Esophagus (tissue), 2 donors: ENCODE data around the gene PCSK4. TPM values are rescaled to one million over a fixed set of nuclear protein-coding genes. Genes with fewer than 3 reads are reported as not detected.

Experiments used
- H3K27ac ChIP-seq, 2 donors: one replicate each; pipeline ENCODE4 v1.5.1; 2013; ENCODE audit warnings: low read depth in 2 of 2, mild to moderate bottlenecking in 2 of 2, inconsistent platforms in 1 of 2, low read length in 1 of 2, moderate library complexity in 1 of 2
- H3K27me3 ChIP-seq, 2 donors: one replicate each; pipeline ENCODE4 v1.6.1; 2013; ENCODE audit warnings: low read length in 2 of 2, control low read depth in 1 of 2, mild to moderate bottlenecking in 1 of 2; ENCODE audit not compliant: insufficient read depth in 2 of 2, control insufficient read depth in 1 of 2
- H3K36me3 ChIP-seq, 2 donors: one replicate each; pipeline ENCODE4 v1.6.1; 2013; ENCODE audit warnings: low read length in 1 of 2; ENCODE audit not compliant: control insufficient read depth in 2 of 2, insufficient read depth in 2 of 2
- H3K4me1 ChIP-seq, 2 donors: one replicate each; pipeline ENCODE4 v1.6.1; 2013; ENCODE audit warnings: low read length in 1 of 2; ENCODE audit not compliant: control insufficient read depth in 2 of 2, insufficient read depth in 2 of 2
- H3K4me3 ChIP-seq, 2 donors: one replicate each; pipeline ENCODE4 v1.5.1; 2013; ENCODE audit warnings: low read length in 2 of 2, mild to moderate bottlenecking in 2 of 2, low read depth in 1 of 2, moderate library complexity in 1 of 2
- H3K9me3 ChIP-seq, 2 donors: one replicate each; pipeline ENCODE4 v1.6.1; 2013; ENCODE audit warnings: mild to moderate bottlenecking in 2 of 2, low read depth in 1 of 2, low read length in 1 of 2, moderate library complexity in 1 of 2; ENCODE audit not compliant: control insufficient read depth in 2 of 2, insufficient read depth in 1 of 2
- WGBS, 2 donors: extraction: QIAGEN DNeasy Blood & Tissue Kit; methylation state at CpG; one replicate each; pipeline ENCODE4 v1.1.7; 2013; 5-methylcytosine and 5-hydroxymethylcytosine counted together
- polyA plus RNA-seq, 2 donors: library from polyadenylated mRNA; stranded (reverse); fragments of 200-250 nt; gene quantifications; one replicate each; pipeline ENCODE4 v1.2.3, GENCODE V29; 2013
- donor health status: healthy with polysubstance abuse.
- donor health status: Bipolar disorder and iron deficiency.

The PCSK4 gene
- polyA plus RNA-seq, 2 donors: 1.9 to 4.0 TPM

DNA sequence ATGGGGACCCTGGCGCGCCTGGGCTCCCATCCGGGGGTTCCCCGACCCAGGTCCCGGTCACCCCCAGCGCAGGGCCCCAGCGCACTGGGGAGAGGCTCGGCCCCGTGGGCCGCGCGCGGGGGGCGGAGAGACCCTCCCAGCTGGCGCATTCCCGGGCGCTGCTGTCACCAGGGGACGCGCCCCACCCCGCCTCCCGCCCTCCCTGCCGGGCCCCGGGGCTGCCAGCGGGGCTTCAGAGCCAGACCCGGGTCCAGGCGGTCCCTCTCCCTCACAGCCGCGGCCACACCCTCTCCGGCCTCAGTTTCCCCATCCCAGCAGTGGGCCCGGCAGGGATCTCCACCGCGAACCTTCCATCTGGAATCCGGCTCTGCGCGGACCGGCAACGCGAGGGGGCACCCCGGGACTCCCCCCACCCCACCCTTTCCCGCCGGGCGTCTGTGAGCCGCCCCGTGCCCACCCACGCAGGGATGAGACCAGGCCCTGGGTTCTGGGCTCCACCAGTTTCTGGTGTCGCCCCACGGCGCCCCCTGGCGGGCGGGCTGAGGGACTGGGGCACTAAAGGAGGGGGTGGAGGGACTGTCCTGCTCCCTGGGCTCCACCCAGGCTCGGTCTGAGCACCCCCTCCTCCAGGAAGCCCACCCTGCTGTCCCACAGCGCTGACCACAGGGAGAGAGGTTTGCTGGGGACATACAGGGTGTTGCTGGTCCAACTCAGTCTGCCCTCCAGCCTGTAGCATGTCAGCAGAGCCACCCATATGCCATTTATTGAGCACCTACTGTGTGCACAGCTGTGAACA lies 23.5 kb upstream of the PCSK4 start:
- peak overlapping the region; percentile 69 to 80 for H3K27ac ChIP-seq
- no peaks in the 10 kb centered on the region for H3K27me3 ChIP-seq
- 4 to 6% methylated on average over 32 to 52 of the region's 52 CpGs for WGBS, 2 donors
- no peaks in the 10 kb centered on the region for H3K36me3 ChIP-seq
- peak overlapping the region; percentile 50 to 58 for H3K4me3 ChIP-seq
- H3K4me1 ChIP-seq: peaks cover 5 to 16% of the 10 kb centered on the region in 2 donors
- peaks cover 0 to 4% of the 10 kb centered on the region in 2 donors for H3K9me3 ChIP-seq

DNA sequence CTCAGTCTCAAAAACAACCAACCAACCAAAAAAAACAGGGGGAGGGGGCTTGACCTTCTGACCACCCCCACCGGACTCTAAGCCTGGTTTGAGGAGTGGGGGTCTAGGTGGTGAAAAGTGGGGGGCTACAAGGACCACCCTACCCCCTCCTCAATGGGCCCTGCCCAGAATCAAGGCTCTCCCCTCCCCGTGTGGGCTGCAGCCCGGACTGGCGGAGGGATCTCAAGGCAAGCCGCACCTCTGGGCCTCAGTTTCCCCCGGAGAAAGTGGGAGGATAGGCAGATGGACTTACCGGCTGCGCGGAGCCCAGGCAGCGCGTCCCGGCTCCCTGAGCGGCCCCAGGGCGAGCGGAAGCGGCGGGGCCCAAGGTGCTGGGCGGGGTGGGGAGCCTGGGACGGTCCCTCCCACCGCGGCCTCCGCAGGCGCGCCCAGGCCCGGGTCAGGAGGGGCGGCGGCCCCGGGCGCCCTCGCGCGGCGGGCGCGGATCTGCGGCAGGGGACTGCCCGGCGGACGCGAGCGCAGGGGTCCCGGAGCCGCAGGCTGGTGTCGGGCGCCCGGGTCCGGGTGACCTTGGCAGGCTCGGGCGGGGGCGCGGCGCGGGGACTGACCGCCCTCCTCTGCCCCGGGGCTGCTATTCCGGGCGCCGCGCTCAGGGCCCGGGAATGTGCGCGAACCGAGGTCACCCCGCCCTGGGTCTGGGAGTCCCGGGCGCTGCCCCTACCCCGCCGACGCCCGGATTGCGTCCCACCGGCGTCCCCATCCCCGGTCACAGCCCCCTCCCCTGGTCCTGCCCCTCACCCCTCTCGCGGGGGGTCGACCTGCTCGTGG lies 22.7 kb upstream of the PCSK4 start, which contains the start of gene ADAMTSL5:
Gene ADAMTSL5, minus strand, starts transcription at position 349 of the 828 bp plus-strand sequence. CDS start 2,076 bp downstream, outside the sequence.
- Histone ChIP-seq H3K4me1 (peaks cover 5 to 19% of the 10 kb centered on the region in 2 donors), H3K27me3 (no peaks in the 10 kb centered on the region), H3K36me3 (no peaks in the 10 kb centered on the region), H3K9me3 (no peaks in the 10 kb centered on the region), H3K27ac (peak within 1 kb of the TSS; percentile 69 to 80), H3K4me3 (peak within 1 kb of the TSS; percentile 50 to 58)
- 1 to 3% methylated on average over 52 to 78 of the region's 78 CpGs for WGBS, 2 donors

DNA sequence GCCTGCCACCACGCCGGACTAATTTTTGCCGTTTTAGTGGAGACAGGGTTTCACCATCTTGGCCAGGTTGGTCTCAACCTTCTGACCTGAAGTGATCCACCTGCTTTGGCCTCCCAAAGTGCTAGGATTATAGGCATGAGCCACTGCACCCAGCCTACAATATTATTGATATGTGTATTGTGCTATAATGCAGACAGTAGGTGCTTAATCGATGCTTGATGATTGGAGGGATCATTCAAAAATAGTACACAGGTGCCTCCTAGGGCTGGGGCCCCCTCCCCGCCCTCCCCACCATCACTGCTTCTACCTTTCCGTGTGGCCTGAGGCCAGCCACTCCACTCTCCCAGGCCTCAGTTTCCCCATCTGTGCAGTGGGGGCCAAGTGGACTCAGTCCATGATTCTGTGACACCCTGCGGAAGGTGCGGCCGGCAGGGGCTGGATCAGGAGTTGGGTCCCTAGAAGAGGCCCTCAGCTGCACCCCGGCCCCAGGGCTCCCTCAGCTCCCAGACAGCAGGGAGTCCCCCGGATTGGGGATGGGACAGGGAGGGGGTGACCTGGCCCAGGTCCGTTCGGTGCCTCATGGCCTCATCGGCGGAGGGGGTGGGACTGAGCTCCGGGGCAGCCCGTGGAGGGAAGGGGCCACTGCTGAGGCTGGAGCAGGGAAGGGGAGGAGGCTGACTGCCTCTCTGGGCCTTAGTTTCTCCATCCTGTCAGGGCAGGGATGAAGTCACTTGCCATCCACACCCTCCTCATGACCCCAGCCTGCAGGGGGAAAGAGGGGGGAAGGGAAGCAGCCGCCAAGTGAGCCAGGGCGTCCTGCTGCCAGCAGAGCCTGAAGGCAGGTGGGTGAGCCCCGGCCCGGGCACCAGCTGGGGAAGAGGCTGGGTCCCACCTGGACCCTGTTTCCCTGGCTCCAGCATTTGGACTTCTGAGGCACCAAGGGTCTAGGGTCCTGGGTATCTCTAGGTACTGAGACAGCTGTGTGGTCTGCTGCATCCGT lies 21.5 kb upstream of the PCSK4 start:
- no peaks in the 10 kb centered on the region for H3K36me3 ChIP-seq
- peak overlapping the region; percentile 3 to 59 for H3K27ac ChIP-seq
- H3K4me3 ChIP-seq: peak overlapping the region; percentile 34 to 58
- H3K27me3 ChIP-seq: no peaks in the 10 kb centered on the region
- 37 to 50% methylated on average over 22 of the region's 22 CpGs for WGBS, 2 donors
- H3K9me3 ChIP-seq: no peaks in the 10 kb centered on the region
- H3K4me1 ChIP-seq: peaks cover 5 to 24% of the 10 kb centered on the region in 2 donors

DNA sequence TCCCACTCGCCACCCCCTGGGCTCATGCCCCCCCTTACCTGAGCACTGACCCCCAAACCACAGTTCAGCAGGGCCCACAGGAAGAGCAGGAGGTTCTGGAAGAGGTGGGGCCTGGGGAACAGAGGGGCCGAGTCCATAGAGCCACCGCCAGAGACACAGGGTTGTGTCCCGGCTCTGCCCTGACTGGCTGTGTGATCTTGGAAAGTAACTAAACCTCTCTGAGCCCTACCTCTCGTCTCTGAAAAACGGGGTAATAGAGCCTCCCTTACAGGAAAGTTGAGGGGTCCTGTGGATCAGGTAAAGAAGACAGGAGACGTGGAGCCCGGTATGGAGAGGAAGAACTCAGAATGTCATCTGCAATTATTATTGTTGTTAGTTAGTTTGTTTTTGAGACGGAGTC lies 20.7 kb upstream of the PCSK4 start:
- peaks cover 5 to 24% of the 10 kb centered on the region in 2 donors for H3K4me1 ChIP-seq
- no peaks in the 10 kb centered on the region for H3K27me3 ChIP-seq
- H3K27ac ChIP-seq: peak overlapping the region; percentile 59 to 71
- H3K9me3 ChIP-seq: no peaks in the 10 kb centered on the region
- WGBS, 2 donors: 33% methylated on average over 9 of the region's 9 CpGs
- peak overlapping the region in 1 of 2 donors; percentile 7 for H3K4me3 ChIP-seq
- no peaks in the 10 kb centered on the region for H3K36me3 ChIP-seq

DNA sequence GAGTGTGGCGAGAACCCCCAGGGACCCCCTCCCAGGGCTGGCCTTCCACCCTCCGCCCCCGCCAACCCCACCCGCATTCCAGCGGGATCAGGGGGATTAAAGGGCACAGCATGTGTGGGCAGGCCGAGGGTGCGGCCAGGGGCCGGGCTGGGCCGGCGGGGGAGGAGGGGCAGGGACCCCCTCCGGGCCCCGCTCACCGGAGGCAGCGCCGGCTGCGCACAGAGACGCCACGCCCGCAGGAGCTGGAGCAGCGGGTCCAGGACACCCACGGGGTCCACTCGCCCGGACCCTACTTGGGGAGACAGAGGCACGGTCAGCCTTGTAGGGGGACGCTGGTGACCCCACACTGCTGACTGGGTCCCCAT lies 20.3 kb upstream of the PCSK4 start:
- Histone ChIP-seq H3K36me3 (no peaks in the 10 kb centered on the region), H3K4me1 (peaks cover 5 to 24% of the 10 kb centered on the region in 2 donors), H3K27me3 (no peaks in the 10 kb centered on the region), H3K4me3 (peak overlapping the region in 1 of 2 donors; percentile 7), H3K9me3 (no peaks in the 10 kb centered on the region), H3K27ac (peak overlapping the region; percentile 71 to 79)
- 19 to 22% methylated on average over 17 to 25 of the region's 25 CpGs for WGBS, 2 donors

DNA sequence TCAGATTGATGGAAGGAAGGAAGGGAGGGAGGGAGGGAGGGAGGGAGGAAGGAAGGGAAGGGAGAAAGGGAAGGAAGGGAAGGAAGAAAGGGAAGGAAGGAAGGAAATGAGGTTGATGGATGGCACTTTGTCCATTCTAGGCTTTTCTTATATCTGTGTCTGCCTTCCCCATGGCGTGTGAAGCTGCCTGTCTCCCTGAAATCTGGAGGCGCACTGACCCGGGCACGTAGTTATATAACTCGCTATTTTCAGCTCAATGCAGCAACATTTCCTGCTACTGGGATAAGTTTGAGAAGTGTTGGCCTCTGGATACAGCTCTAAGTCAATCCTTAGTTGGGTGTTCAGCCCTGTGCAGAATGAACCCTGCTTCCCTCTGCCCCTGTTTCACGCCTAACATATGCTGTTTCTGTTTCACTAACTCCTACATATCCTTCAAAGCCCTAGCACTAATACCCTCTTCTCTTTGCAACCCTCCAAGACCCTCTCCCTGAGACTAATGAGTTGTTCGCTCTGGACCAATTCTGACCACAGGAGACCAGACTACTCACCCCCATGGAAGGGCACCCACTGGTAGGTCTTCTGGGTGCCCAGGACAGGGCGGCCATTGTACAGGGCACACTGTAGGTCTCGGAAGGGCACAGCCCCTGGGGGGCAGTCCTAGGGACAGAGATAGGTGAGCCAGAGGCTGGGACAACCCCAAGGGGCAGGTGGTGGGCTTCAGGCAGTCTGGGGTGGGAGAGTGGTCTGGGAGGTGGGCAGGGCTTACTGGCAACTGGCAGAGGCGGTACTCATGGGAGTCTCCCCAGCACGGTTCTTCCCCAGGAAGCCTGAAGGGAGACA lies 19.7 kb upstream of the PCSK4 start:
- Histone ChIP-seq H3K4me1 (peaks cover 5 to 24% of the 10 kb centered on the region in 2 donors), H3K27me3 (no peaks in the 10 kb centered on the region), H3K9me3 (no peaks in the 10 kb centered on the region), H3K4me3 (no peak overlapping the region), H3K36me3 (no peaks in the 10 kb centered on the region), H3K27ac (peak overlapping the region; percentile 71 to 79)
- 39 to 46% methylated on average over 11 of the region's 11 CpGs for WGBS, 2 donors

DNA sequence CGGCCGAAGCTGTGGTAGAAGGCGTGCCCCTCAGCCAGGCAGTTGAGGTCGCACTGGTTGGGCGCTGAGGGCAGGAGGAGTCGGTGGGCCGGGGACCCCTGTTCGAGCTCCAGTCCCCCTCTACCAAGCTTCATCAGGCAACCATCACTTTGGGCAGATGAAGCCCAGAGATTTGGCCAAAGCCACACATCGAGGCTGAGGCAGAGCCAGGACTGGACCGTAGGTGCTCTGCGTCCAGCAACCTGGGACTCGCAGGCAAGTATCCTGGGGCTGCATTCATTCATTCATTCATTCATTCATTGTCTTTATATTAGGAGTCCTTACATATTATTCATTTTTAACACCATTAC lies 18.3 kb upstream of the PCSK4 start:
- Histone ChIP-seq H3K9me3 (no peaks in the 10 kb centered on the region), H3K27ac (peak overlapping the region; percentile 36 to 75), H3K4me1 (peaks cover 10 to 28% of the 10 kb centered on the region in 2 donors), H3K4me3 (peak overlapping the region in 1 of 2 donors; percentile 19), H3K36me3 (no peaks in the 10 kb centered on the region), H3K27me3 (no peaks in the 10 kb centered on the region)
- 25 to 32% methylated on average over 8 to 12 of the region's 12 CpGs for WGBS, 2 donors

DNA sequence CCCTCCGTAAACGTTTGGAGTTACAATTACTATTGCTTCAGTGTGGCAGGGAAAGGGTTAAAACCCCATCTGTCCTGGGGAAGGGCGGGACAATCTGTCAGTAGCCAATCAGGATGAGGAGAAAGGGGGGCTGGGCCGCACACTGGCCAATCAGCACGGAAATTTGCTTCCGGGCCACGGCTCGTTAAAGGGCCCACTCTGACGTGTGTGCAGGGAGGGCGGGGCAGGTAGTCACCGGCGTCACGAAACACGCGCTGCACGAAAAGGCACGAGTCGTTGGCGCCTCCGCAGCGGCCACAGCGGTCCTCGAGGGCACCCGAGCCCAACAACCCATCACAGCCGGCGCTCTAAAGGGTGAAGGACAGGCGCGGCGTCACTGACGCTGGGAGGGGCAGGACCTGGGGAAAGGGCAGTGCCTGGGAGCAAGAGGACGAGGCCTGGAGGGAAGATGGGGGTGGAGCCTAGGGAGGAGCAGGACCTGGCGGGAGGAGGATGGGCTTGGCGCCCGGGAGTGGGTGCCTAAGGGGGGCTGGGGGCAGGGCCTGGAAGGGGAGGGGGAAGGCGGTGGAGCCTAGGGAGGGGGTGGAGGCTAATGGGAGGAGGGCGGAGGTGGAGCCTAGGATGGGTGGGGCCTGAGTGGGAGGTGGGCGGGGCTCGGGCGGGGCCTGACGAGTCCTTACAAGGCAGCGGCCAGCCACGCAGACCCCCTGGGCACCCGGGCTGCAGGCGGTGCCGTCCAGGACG lies 17.8 kb upstream of the PCSK4 start:
- Histone ChIP-seq H3K4me1 (peaks cover 11 to 33% of the 10 kb centered on the region in 2 donors), H3K27ac (peak overlapping the region; percentile 75 to 88), H3K27me3 (peaks cover 0 to under 1% of the 10 kb centered on the region in 2 donors), H3K36me3 (no peaks in the 10 kb centered on the region), H3K4me3 (peak overlapping the region in 1 of 2 donors; percentile 34), H3K9me3 (no peaks in the 10 kb centered on the region)
- WGBS, 2 donors: 1 to 2% methylated on average over 39 to 46 of the region's 46 CpGs
